ENCODE data around the gene TNFSF11.
"Not testable (repeated sequence)": the region's sequence is repeated elsewhere in the genome, so short reads cannot be mapped to it uniquely, and the experiment has no call there.

TNFSF11 gene

GRCh38 chr13:42574011-42574410, at the start of gene TNFSF11:
TNFSF11 (plus strand) TSS chr13:42574152; CDS start chr13:42574304, 152 bp downstream.
- DNase-seq: peak; percentile 14

GRCh38 chr13:42524487-42525034, 49.4 kb upstream of the TNFSF11 start:
- DNase-seq: no peak

GRCh38 chr13:42525035-42525504, 48.9 kb upstream of the TNFSF11 start:
- DNase-seq: no peak

- DNase-seq: no peak
Observed at GRCh38 chr13:42526276-42526675, 47.7 kb upstream of the TNFSF11 start.

- DNase-seq: no peak
Observed at GRCh38 chr13:42526804-42527203, 47.1 kb upstream of the TNFSF11 start.

- DNase-seq: no peak
Observed at GRCh38 chr13:42532561-42533335, 41.2 kb upstream of the TNFSF11 start.

GRCh38 chr13:42533336-42533591, 40.7 kb upstream of the TNFSF11 start:
- DNase-seq: no peak

- no peak for DNase-seq
Observed at GRCh38 chr13:42534785-42535184, 39.2 kb upstream of the TNFSF11 start.

- DNase-seq: no peak
Observed at GRCh38 chr13:42538996-42539395, 35.0 kb upstream of the TNFSF11 start.

- no peak for DNase-seq
Observed at GRCh38 chr13:42539670-42540069, 34.3 kb upstream of the TNFSF11 start.

GRCh38 chr13:42543215-42543797, 30.6 kb upstream of the TNFSF11 start:
- DNase-seq: no peak

- no peak for DNase-seq
Observed at GRCh38 chr13:42544246-42544926, 29.6 kb upstream of the TNFSF11 start.

- DNase-seq: no peak
Observed at GRCh38 chr13:42545842-42546241, 28.1 kb upstream of the TNFSF11 start.

GRCh38 chr13:42547612-42548011, 26.3 kb upstream of the TNFSF11 start:
- no peak for DNase-seq

GRCh38 chr13:42548731-42549551, 25.0 kb upstream of the TNFSF11 start:
- no peak for DNase-seq

GRCh38 chr13:42549552-42549936, 24.4 kb upstream of the TNFSF11 start:
- no peak for DNase-seq

- no peak for DNase-seq
Observed at GRCh38 chr13:42551611-42552010, 22.3 kb upstream of the TNFSF11 start.

- DNase-seq: no peak
Observed at GRCh38 chr13:42553098-42554046, 20.6 kb upstream of the TNFSF11 start.

GRCh38 chr13:42559057-42559456, 14.9 kb upstream of the TNFSF11 start:
- DNase-seq: no peak

GRCh38 chr13:42559573-42560218, 14.3 kb upstream of the TNFSF11 start:
- DNase-seq: not testable (repeated sequence)

- not testable (repeated sequence) for DNase-seq
Observed at GRCh38 chr13:42560320-42560719, 13.6 kb upstream of the TNFSF11 start.
